Measurements from ENCODE around the gene KCNH5. TPM values are rescaled to one million over a fixed set of nuclear protein-coding genes. Genes with fewer than 3 reads are reported as not detected.

Gene KCNH5
- polyA plus RNA-seq, 1 of the 3 experiments (the other 2 are of a cell fraction): not detected

GRCh38 chr14:62939970-62940369, 105.3 kb downstream of the KCNH5 start:
- POLR2A ChIA-PET: no interaction called here
- Histone ChIP-seq H2AFZ (ENCODE audit: low read depth) (no peak overlapping the region), H3K36me3 (replicated peaks in 1 of 2; ENCODE audit: control insufficient read depth in 1 of 2, insufficient read depth in 2 of 2, low read length in 1 of 2) (no peaks in the 10 kb centered on the region), H3K27ac (ENCODE audit: low read depth in 2 of 2, low read length in 1 of 2) (no peak overlapping the region), H3F3A (replicated peaks; ENCODE audit: insufficient read depth) (peaks cover 4% of the 10 kb centered on the region), H3K9me2 (no peaks in the 10 kb centered on the region), H4K20me1 (ENCODE audit: insufficient read depth) (no peaks in the 10 kb centered on the region), H3K79me2 (ENCODE audit: insufficient read depth) (no peaks in the 10 kb centered on the region), H3K4me1 (ENCODE audit: control insufficient read depth in 1 of 2, insufficient read depth in 2 of 2, low read depth in 1 of 2, low read length in 1 of 2) (peaks cover 0 to 13% of the 10 kb centered on the region in 2 experiments; a peak in 1 of 4 replicates), H3K4me2 (no peak overlapping the region), H3K4me3 (ENCODE audit: low read depth in 2 of 2, low read length in 1 of 2) (no peak overlapping the region), H3K9ac (no peak overlapping the region), H3K9me3 (no peaks in the 10 kb centered on the region), H3K27me3 (ENCODE audit: insufficient read depth) (no peaks in the 10 kb centered on the region)
- TF ChIP-seq RCOR1 (IDR thresholded peaks at IDR 0.05; ENCODE audit: low read length) (no peak), FOXM1 (IDR thresholded peaks at IDR 0.05; ENCODE audit: low read depth) (no peak), GATA2 (CRISPR knock-in tag; IDR thresholded peaks at IDR 0.05) (no peak), SIN3A (IDR thresholded peaks at IDR 0.05; ENCODE audit: borderline replicate concordance, low read depth, low read length) (no peak), MEF2A (IDR thresholded peaks at IDR 0.05; ENCODE audit: borderline replicate concordance, low read depth) (no peak), IRF3 (IDR thresholded peaks at IDR 0.05; ENCODE audit: low read depth, low read length) (no peak), USF2 (IDR thresholded peaks at IDR 0.05; ENCODE audit: borderline replicate concordance, low read depth, low read length) (no peak), ELF1 (IDR thresholded peaks at IDR 0.05) (no peak), YY1 (IDR thresholded peaks at IDR 0.05; ENCODE audit: low read depth) (no peak), USF1 (IDR thresholded peaks at IDR 0.05; ENCODE audit: borderline replicate concordance, low read depth) (no peak), TAF1 (IDR thresholded peaks at IDR 0.05; ENCODE audit: borderline replicate concordance, low read depth, low read length) (no peak), MXI1 (IDR thresholded peaks at IDR 0.05; ENCODE audit: low read depth, low read length) (no peak), CTCF (IDR thresholded peaks at IDR 0.05) (no peak), TEAD4 (IDR thresholded peaks at IDR 0.05; ENCODE audit: borderline replicate concordance, insufficient read depth) (no peak), NRF1 (IDR thresholded peaks at IDR 0.05; ENCODE audit: low read depth, low read length) (no peak), JUND (IDR thresholded peaks at IDR 0.05) (no peak), MAX (IDR thresholded peaks at IDR 0.05; ENCODE audit: low read depth) (no peak)
- CTCF ChIA-PET: no interaction called here
- no peak for DNase-seq
- 48% methylated on average over 2 of the region's 2 CpGs for WGBS (ENCODE audit: low lambda C conversion rate)

Data from SK-N-SH (cell line).